ENCODE results near the gene ZNF66.
"Not testable (repeated sequence)": the region's sequence is repeated elsewhere in the genome, so short reads cannot be mapped to it uniquely, and the experiment has no call there.

The ZNF66 gene

DNA sequence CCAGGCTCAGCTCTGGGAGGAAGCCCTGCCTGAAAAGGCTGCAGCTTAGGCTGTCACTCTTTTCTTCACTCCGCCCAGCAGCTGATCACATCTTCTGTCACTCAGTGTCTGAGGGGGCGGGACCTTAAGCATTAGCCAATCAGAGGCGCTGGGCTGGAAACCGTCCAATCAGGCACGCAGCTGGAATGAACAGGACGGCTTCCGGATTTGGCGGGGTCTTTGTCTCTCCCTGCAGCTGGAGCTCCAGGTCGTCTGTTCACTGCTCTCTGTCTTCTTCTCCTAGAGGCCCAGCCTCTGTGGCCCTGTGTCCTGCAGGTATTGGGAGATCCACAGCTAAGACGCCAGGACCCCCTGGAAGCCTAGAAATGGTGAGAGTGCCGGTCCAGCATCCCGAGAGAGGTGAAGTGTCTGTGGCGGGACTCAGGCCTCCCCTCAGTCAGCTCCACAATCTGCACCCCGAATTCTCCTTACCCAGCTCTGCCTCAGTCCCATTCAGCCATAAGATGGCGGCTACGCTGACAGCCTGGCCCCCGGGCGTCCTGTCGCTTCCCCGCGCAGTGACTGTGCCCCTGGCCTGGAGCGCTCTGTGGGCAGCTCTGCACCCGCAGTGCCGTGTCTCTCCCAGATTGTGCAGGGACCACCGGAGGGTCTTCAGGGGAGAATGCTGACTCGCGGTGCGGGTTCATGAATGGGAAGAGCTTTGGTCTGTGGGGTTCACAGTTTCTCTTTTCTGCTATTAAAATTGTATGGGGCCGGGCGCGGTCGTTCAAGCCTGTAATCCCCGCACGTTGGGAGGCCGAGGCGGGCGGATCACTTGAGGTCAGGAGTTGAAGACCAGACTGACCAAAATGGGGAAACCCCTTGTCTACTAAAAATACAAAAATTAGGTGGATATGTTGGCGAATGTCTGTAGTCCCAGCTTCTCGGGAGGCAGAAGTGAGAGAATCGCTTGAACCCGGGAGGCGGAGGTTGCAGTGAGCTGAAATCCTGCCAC lies at the start of gene ZNF66:
TSS of gene ZNF66 (plus strand) at position 222 of the 994 bp plus-strand sequence. CDS start at position 366, 144 bp downstream.
- TF ChIP-seq, protein P1, sequence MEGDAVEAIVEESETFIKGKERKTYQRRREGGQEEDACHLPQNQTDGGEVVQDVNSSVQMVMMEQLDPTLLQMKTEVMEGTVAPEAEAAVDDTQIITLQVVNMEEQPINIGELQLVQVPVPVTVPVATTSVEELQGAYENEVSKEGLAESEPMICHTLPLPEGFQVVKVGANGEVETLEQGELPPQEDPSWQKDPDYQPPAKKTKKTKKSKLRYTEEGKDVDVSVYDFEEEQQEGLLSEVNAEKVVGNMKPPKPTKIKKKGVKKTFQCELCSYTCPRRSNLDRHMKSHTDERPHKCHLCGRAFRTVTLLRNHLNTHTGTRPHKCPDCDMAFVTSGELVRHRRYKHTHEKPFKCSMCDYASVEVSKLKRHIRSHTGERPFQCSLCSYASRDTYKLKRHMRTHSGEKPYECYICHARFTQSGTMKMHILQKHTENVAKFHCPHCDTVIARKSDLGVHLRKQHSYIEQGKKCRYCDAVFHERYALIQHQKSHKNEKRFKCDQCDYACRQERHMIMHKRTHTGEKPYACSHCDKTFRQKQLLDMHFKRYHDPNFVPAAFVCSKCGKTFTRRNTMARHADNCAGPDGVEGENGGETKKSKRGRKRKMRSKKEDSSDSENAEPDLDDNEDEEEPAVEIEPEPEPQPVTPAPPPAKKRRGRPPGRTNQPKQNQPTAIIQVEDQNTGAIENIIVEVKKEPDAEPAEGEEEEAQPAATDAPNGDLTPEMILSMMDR (IDR thresholded peaks at IDR 0.05; ENCODE audit: borderline replicate concordance, insufficient read depth, low read depth, low read length): no peak
- H3K4me3 ChIP-seq (ENCODE audit: low read depth, low read length): peak within 1 kb of the TSS; percentile 69

DNA sequence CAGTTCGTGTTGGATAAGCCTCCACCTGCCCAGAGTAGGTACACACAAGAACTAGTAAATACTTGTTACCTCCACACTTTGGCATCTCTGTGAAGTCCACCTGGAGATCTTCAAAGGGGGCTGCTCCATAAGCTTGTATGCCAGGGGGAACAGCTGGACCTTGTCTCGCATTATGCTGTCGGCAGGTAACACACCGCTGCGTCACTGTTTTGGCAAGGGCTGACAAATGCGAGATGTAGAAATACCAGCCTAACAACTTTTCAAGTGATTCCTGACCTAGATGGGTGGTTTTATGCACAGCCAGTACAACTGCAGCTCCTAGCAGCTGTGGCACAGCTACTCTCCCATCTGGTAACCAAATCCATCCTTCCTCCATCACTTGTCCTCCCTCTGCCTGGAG lies 25.9 kb upstream of the ZNF66 start:
- not testable (repeated sequence) for H3K4me3 ChIP-seq (ENCODE audit: low read depth, low read length)

DNA sequence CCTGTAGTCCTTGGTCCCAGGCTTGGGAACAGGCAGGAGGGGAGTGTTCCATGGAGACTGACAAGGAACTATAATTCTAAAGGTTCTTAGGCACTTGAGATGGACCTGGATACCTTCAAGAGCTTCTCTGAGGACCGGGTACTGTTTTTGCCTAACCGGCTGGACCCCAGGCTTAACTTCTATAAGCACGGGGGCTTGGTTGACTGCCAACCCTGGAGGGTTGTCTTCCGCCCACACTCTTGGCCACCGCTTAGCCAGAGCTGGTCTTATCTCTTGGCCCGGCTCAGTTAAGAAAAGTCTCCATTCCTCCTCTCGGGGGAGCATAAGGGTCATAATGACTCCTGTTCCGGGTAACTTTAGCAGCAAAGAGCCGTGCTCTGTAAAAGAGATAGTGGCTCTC lies 23.8 kb upstream of the ZNF66 start:
- not testable (repeated sequence) for H3K4me3 ChIP-seq (ENCODE audit: low read depth, low read length)

DNA sequence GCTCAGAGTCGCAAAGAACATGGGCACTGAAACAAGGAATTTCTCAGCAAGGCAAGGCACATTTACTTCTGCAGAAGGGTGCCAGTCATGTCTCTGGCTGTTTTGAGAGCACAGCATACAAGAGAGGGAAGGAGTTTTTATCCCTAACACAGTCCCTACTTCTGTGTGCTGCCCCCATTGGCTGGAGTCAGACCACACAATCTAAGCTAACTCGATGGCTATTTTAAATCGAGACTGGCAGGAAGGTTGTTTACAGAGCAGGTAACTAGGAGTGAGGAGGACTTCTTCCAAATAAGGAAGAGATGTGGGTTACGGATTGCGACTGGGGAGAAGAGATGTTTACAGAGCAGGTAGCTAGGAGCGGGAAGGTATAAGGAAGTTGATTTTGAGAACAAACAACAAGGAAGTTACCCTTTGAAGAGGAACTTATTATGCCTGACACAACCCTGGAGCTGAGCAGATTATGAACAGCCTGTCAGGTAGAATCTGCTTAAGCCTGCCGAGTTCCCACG lies 6.8 kb upstream of the ZNF66 start:
- not testable (repeated sequence) for H3K4me3 ChIP-seq (ENCODE audit: low read depth, low read length)

DNA sequence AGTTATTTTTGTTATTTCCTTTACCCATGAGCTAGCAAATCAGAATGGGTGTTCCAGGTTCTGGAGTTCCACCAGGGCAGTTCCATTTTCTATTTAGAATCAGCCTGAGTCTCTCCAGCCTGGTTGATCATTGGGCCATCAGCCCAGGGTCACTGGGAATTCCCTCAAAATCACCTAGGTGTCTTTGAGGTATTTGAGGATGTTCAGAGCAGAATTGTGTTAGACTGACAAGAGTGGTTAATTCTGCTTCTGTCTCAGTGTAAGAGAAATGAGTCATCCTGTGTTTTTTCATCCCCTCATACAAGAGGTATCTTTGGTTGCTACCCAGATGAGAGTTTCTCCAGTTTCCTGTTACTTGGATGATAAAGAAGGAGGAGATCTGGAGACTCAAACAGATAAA lies 11.7 kb downstream of the ZNF66 start:
- H3K4me3 ChIP-seq (ENCODE audit: low read depth, low read length): no peak overlapping the region
- TF ChIP-seq, protein P1 (IDR thresholded peaks at IDR 0.05; ENCODE audit: borderline replicate concordance, insufficient read depth, low read depth, low read length): no peak

DNA sequence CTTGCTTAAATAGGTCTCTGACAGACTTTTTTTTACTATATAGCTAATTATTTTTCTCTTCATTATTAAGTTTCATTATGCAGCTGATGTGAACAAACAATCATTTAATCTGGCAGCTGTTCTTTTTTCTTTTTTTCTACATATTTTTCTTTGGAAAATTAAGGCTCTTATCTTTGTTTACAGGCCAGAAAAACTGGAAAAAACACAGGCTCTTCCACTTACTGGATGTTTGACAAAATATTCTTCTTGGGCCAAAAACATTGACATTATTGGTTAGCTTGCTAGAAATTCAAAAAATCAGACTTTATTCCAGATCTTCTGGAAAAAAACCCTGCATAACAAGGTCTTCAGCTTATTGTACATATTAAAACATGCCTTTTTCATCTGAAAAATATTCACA lies 15.7 kb downstream of the ZNF66 start:
- H3K4me3 ChIP-seq (ENCODE audit: low read depth, low read length): no peak overlapping the region
- TF ChIP-seq, protein P1 (IDR thresholded peaks at IDR 0.05; ENCODE audit: borderline replicate concordance, insufficient read depth, low read depth, low read length): no peak

DNA sequence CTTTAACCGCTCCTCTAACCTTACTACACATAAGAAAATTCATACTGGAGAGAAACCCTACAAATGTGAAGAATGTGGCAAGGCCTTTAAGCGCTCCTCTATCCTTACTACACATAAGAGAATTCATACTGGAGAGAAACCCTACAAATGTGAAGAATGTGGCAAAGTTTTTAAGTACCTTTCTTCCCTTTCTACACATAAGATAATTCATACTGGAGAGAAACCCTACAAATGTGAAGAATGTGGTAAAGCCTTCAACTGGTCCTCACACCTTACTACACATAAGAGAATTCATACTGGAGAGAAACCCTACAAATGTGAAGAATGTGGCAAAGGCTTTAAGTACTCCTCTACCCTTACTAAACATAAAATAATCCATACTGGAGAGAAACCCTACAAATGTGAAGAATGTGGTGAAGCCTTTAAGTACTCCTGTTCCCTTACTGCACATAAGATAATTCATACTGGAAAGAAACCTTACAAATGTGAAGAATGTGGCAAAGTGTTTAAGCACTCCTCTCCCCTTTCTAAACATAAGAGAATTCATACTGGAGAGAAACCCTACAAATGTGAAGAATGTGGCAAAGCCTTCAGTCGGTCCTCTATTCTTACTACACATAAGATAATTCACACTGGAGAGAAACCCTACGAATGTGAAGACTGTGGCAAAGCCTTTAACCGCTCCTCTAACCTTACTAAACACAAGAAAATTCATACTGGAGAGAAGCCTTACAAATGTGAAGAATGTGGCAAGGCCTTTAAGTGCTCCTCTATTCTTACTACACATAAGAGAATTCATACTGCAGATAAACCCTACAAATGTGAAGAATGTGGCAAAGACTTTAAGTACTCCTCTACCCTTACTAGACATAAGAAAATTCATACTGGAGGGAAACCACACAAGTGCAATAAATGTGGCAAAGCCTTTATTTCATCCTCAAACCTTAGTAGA lies 30.5 kb downstream of the ZNF66 start:
- not testable (repeated sequence) for H3K4me3 ChIP-seq (ENCODE audit: low read depth, low read length)

DNA sequence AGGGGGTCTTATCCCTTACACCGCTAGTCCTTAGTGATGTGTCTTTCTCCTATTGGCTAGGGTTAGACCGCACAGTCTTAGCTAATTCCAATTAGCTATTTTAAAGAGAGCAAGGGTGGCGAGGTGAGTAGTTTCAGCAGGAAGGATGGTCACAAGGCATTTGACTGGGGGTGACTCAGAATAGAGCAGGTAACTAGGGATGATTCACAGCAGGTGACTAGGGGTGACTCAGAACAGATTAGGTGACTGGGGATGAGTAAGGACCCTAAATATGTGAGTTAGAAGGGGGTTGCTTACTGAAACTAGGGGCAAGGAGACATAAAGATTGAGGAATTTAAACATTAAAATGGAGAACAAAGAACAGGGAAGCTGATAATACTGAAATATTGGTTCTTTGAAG lies 64.3 kb downstream of the ZNF66 start:
- TF ChIP-seq, protein P1 (IDR thresholded peaks at IDR 0.05; ENCODE audit: borderline replicate concordance, insufficient read depth, low read depth, low read length): no peak
- no peak overlapping the region for H3K4me3 ChIP-seq (ENCODE audit: low read depth, low read length)

Data from GM12875 (cell line).